Aorta (tissue), 5 donors: Measurements from ENCODE around the gene DIAPH1. TPM values are rescaled to one million over a fixed set of nuclear protein-coding genes. Genes with fewer than 3 reads are reported as not detected.

ENCODE experiments used
- ATAC-seq: fragments of 200-7000 bp; cut with Tn5 transposase; one replicate; pipeline ENCODE4 v1.9.1; 2022; ENCODE audit warnings: moderate library complexity; ENCODE audit not compliant: low FRiP score
- DNase-seq, 2 donors: peaks; one replicate each; pipeline ENCODE4 v3.0.0-alpha.2; 2020
- H3K27ac ChIP-seq, 2 donors: one replicate each; pipeline ENCODE4 v1.5.1; 2013; ENCODE audit warnings: low read length in 2 of 2, mild to moderate bottlenecking in 2 of 2, moderate library complexity in 2 of 2, control low read depth in 1 of 2, inconsistent platforms in 1 of 2, low read depth in 1 of 2
- H3K27me3 ChIP-seq, 2 donors: one replicate each; pipeline ENCODE4 v1.6.1; 2013; ENCODE audit warnings: control low read depth in 1 of 2, low read length in 1 of 2, mild to moderate bottlenecking in 1 of 2, moderate library complexity in 1 of 2; ENCODE audit not compliant: insufficient read depth in 2 of 2, control insufficient read depth in 1 of 2
- H3K36me3 ChIP-seq, 2 donors: one replicate each; pipeline ENCODE4 v1.6.1; 2013; ENCODE audit warnings: control low read depth in 1 of 2, low read length in 1 of 2, mild to moderate bottlenecking in 1 of 2; ENCODE audit not compliant: insufficient read depth in 2 of 2, control insufficient read depth in 1 of 2
- H3K4me1 ChIP-seq, 2 donors: one replicate each; pipeline ENCODE4 v1.6.1; 2013; ENCODE audit warnings: low read length in 2 of 2, control low read depth in 1 of 2, mild to moderate bottlenecking in 1 of 2, moderate library complexity in 1 of 2; ENCODE audit not compliant: insufficient read depth in 2 of 2, control insufficient read depth in 1 of 2
- H3K4me3 ChIP-seq, 2 donors: one replicate each; pipeline ENCODE4 v1.5.1; 2013; ENCODE audit warnings: low read length in 2 of 2, control low read depth in 1 of 2, mild to moderate bottlenecking in 1 of 2
- H3K9me3 ChIP-seq: one replicate; pipeline ENCODE4 v1.6.1; 2013; ENCODE audit warnings: mild to moderate bottlenecking, low read length; ENCODE audit not compliant: control insufficient read depth
- WGBS, 2 donors: extraction: QIAGEN DNeasy Blood & Tissue Kit; methylation state at CpG; one replicate each; pipeline ENCODE4 v1.1.7; 2013; 5-methylcytosine and 5-hydroxymethylcytosine counted together
- intact Hi-C, 2 donors: fragments of 100-400 bp; cut with DNase I; formaldehyde crosslinking; loops; one replicate each; pipeline versions ENCODE4 v1.14.2 to v1.15.0; 2022
- polyA plus RNA-seq, 2 donors: library from polyadenylated mRNA; stranded (reverse); fragments of 200-250 nt; gene quantifications; one replicate each; pipeline ENCODE4 v1.2.3, GENCODE V29; 2013
- total RNA-seq, 2 donors: library from RNA; stranded (reverse); fragmentation: NEBNext Ultra II Directional; extraction: Animal tissue kit (Norgen Biotek cat#: 25700); gene quantifications; one replicate each; pipeline ENCODE4 v1.2.1, GENCODE V29; 2021
- donor health status: healthy with polysubstance abuse.
- donor health status: Bipolar disorder and iron deficiency.
- donor health status: DM: no; HTN: no; CAD: no.
- donor health status: DM: no; HTN: no; CAD: no.
- donor health status: DM: yes; HTN: yes; CAD: no.

Gene DIAPH1
- total and polyA plus RNA-seq, 4 donors, result 30.8 to 125 (median 68.8) TPM

- H3K4me3 ChIP-seq, result no peak overlapping the region
- intact Hi-C loops, result no loop called here
- H3K36me3 ChIP-seq, result peaks cover 4% of the 10 kb centered on the region in 2 donors
- no peaks in the 10 kb centered on the region for H3K9me3 ChIP-seq
- H3K27me3 ChIP-seq, result no peaks in the 10 kb centered on the region
- DNase-seq, result no peak
- WGBS, 2 donors, result 78 to 83% methylated on average over 2 of the region's 2 CpGs
- no peak for ATAC-seq
- no peak overlapping the region for H3K27ac ChIP-seq
- no peaks in the 10 kb centered on the region for H3K4me1 ChIP-seq
Observed at GRCh38 chr5:141590127-141590526, 28.7 kb downstream of the DIAPH1 start.

- WGBS, 2 donors, result 91 to 97% methylated on average over 1 of the region's 1 CpG
- DNase-seq (no peak), ATAC-seq (no peak)
- no peaks in the 10 kb centered on the region for H3K27me3 ChIP-seq
- no peaks in the 10 kb centered on the region for H3K4me1 ChIP-seq
- no peaks in the 10 kb centered on the region for H3K9me3 ChIP-seq
- H3K27ac ChIP-seq, result no peak overlapping the region
- H3K36me3 ChIP-seq, result peaks cover 10 to 12% of the 10 kb centered on the region in 2 donors
- no peak overlapping the region for H3K4me3 ChIP-seq
- intact Hi-C loops, result no loop called here
Observed at GRCh38 chr5:141586246-141586645, 32.6 kb downstream of the DIAPH1 start.

GRCh38 chr5:141585594-141585993 is 33.2 kb downstream of the DIAPH1 start:
- DNase-seq, result no peak
- 92% methylated on average over 6 of the region's 6 CpGs for WGBS, 2 donors
- H3K9me3 ChIP-seq, result no peaks in the 10 kb centered on the region
- H3K36me3 ChIP-seq, result peaks cover 10 to 13% of the 10 kb centered on the region in 2 donors
- H3K27me3 ChIP-seq, result no peaks in the 10 kb centered on the region
- no peak for ATAC-seq
- intact Hi-C loops, result no loop called here
- no peaks in the 10 kb centered on the region for H3K4me1 ChIP-seq
- H3K27ac ChIP-seq, result no peak overlapping the region
- H3K4me3 ChIP-seq, result no peak overlapping the region

GRCh38 chr5:141574122-141574510 is 44.7 kb downstream of the DIAPH1 start:
- ATAC-seq (no peak), DNase-seq (no peak)
- 74 to 87% methylated on average over 2 of the region's 2 CpGs for WGBS, 2 donors
- H3K27ac ChIP-seq, result no peak overlapping the region
- no peaks in the 10 kb centered on the region for H3K9me3 ChIP-seq
- H3K4me3 ChIP-seq, result no peak overlapping the region
- H3K27me3 ChIP-seq, result no peaks in the 10 kb centered on the region
- H3K36me3 ChIP-seq, result peaks cover 11 to 17% of the 10 kb centered on the region in 2 donors
- intact Hi-C loops, result loop anchor here in 1 of 2 donors (10.0 kb wide), 1 partner anchor 51 kb away; no protein-coding TSS in a partner anchor
- H3K4me1 ChIP-seq, result no peaks in the 10 kb centered on the region

GRCh38 chr5:141573489-141574121 is 45.2 kb downstream of the DIAPH1 start:
- H3K4me1 ChIP-seq, result no peaks in the 10 kb centered on the region
- no peak overlapping the region for H3K27ac ChIP-seq
- H3K4me3 ChIP-seq, result no peak overlapping the region
- peaks cover 9 to 14% of the 10 kb centered on the region in 2 donors for H3K36me3 ChIP-seq
- ATAC-seq (no peak), DNase-seq (no peak)
- intact Hi-C loops, result loop anchor here in 1 of 2 donors (10.0 kb wide), 1 partner anchor 51 kb away; no protein-coding TSS in a partner anchor
- H3K27me3 ChIP-seq, result no peaks in the 10 kb centered on the region
- WGBS, 2 donors, result 55 to 67% methylated on average over 4 of the region's 4 CpGs
- H3K9me3 ChIP-seq, result no peaks in the 10 kb centered on the region

GRCh38 chr5:141570655-141571054 is 48.1 kb downstream of the DIAPH1 start:
- Histone ChIP-seq H3K27ac (no peak overlapping the region), H3K9me3 (no peaks in the 10 kb centered on the region), H3K36me3 (peaks cover 5 to 10% of the 10 kb centered on the region in 2 donors), H3K4me1 (no peaks in the 10 kb centered on the region), H3K27me3 (no peaks in the 10 kb centered on the region), H3K4me3 (no peak overlapping the region)
- ATAC-seq (no peak), DNase-seq (no peak)
- intact Hi-C loops, result loop anchor here in 1 of 2 donors (10.0 kb wide), 1 partner anchor 54 kb away; no protein-coding TSS in a partner anchor

GRCh38 chr5:141567513-141568117 is 51.2 kb downstream of the DIAPH1 start:
- intact Hi-C loops, result loop anchor here (10.0 kb wide), 3 partner anchors 153 to 393 kb away; partner anchors contain the start of genes PCDHB7 (in 1 of the 2), PCDHB8 (in 1 of the 2), PCDHGA10 (in 1 of the 2) and PCDHGB7 (in 1 of the 2)
- no peak for ATAC-seq
- Histone ChIP-seq H3K4me3 (no peak overlapping the region), H3K36me3 (peaks cover 3 to 5% of the 10 kb centered on the region in 2 donors), H3K9me3 (no peaks in the 10 kb centered on the region), H3K4me1 (no peaks in the 10 kb centered on the region), H3K27me3 (no peaks in the 10 kb centered on the region), H3K27ac (no peak overlapping the region)
- no peak for DNase-seq
- 35 to 39% methylated on average over 2 of the region's 2 CpGs for WGBS, 2 donors

GRCh38 chr5:141565826-141566570 is 52.8 kb downstream of the DIAPH1 start:
- Histone ChIP-seq H3K36me3 (peaks cover 0 to 4% of the 10 kb centered on the region in 2 donors), H3K27me3 (no peaks in the 10 kb centered on the region), H3K27ac (no peak overlapping the region), H3K9me3 (no peaks in the 10 kb centered on the region), H3K4me1 (peaks cover 0 to 2% of the 10 kb centered on the region in 2 donors), H3K4me3 (no peak overlapping the region)
- intact Hi-C loops, result loop anchor here (10.0 kb wide), 3 partner anchors 151 to 391 kb away; partner anchors contain the start of genes PCDHB7 (in 1 of the 2), PCDHB8 (in 1 of the 2), PCDHGA10 (in 1 of the 2) and PCDHGB7 (in 1 of the 2)
- no peak for DNase-seq
- WGBS, 2 donors, result 92 to 93% methylated on average over 8 of the region's 8 CpGs
- ATAC-seq, result no peak
